ENCODE measurements around the gene PTGES2.
"Not testable (repeated sequence)": the region's sequence is repeated elsewhere in the genome, so short reads cannot be mapped to it uniquely, and the experiment has no call there.

Gene PTGES2

GRCh38 chr9:128118971-128119665 is 8.4 kb downstream of the PTGES2 start:
- no peak for DNase-seq

DNA sequence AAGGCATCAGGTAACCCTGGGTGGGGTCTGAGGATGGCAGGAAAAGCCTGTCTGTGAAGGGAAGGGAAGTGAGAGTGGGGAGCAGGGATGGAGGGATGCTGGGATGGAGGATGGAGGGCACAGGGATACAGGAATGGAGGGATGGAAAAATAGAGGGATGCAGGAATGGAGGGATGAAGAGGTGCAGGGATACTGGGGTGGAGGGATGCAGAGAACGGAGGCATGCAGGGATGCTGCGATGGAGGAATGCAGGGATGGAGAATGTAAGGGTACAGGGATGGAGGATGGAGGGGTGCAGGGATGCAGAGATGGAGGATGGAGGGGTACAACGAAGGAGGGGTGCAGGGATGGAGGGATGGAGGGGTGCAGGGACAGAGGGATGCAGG is 9.1 kb downstream of the PTGES2 start:
- DNase-seq: no peak

- DNase-seq: peak; percentile 70 to 89
These were observed 9.7 kb downstream of the PTGES2 start for GRCh38 chr9:128117613-128118471.

DNA sequence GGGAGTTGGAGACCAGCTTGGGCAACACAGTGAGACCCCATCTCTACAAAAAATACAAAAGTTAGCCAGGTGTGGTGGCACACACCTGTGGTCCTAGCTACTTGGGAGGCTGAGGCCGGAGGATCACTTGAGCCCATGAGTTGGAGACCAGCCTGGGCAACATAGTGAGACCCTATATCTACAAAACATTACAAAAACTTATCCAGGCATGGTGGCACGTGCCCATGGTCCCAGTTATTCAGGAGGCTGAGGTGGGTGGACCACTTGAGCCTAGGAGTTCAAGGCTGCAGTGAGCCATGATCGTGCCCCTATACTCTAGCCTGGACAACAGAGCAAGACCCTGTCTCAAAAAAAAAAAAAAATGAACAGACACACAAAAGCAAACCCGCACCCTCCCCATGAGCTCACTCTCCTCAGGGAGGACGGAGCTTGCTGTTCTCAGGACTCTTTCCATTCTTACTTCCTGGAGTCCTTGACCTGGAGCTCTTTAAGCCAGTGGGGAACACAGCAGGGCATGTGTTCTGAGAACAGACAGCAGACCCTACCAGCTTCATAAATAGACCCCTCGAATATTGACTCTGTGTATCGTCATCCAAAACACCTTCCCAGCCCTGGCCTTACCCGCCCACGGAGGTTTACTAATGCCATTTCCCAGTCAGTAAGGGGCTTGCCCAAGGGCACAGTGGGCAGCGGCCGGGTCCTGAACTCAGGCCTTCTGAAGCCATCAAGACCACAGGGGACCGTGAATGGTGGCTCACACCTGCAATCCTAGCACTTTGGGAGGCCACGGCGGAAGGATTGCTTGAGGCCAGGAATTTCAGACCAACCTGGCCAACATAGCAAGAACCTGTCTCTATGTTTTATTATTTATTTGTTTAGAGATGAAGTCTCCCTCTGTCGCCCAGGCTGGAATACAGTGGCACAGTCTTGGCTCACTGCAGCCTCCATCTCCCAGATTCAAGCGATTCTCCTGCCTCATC is 11.1 kb downstream of the PTGES2 start:
- no peak for DNase-seq

DNA sequence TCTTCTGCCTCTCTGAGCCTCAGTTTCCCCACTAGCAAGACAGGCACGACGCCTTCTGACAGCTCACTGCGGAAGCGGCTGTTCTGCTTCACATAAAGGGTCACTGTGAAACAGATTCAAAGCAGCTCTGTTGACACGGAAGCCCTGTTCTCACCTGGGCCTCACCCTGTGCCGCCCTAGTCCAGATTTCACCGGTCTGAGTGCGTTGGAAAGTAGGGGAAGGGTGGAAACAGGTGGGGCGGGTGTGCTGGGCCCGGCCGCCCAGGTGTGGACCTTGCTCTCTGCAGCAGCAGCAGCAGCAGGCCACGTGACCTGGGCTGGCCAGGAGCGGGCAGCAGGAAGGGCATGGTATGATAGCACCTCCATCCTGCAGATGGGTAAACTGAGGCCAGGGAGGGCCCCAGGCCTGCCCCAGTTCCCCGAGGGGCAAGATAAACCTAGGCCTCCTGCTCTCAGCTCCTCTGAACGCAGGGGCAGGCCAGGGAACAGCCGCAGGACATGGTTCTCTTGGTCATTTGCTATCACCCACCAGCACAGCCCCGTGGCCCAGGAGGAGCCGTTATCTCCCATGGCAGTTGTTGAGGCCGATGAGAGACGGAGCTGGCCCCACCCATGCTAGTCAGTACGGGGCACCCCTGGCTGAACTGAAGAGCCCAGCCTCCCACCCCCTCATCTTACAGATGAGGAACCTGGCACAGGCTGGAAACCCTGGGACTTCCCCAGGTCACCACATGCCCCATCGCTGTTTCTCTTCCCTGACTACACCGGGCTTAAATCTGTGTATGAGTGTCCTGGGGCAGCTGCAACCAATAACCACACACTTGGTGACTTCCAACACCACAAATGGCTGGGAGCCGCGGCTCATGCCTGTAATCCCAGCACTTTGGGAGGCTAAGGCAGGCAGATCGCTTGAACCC is 12.1 kb downstream of the PTGES2 start:
- DNase-seq: no peak

DNA sequence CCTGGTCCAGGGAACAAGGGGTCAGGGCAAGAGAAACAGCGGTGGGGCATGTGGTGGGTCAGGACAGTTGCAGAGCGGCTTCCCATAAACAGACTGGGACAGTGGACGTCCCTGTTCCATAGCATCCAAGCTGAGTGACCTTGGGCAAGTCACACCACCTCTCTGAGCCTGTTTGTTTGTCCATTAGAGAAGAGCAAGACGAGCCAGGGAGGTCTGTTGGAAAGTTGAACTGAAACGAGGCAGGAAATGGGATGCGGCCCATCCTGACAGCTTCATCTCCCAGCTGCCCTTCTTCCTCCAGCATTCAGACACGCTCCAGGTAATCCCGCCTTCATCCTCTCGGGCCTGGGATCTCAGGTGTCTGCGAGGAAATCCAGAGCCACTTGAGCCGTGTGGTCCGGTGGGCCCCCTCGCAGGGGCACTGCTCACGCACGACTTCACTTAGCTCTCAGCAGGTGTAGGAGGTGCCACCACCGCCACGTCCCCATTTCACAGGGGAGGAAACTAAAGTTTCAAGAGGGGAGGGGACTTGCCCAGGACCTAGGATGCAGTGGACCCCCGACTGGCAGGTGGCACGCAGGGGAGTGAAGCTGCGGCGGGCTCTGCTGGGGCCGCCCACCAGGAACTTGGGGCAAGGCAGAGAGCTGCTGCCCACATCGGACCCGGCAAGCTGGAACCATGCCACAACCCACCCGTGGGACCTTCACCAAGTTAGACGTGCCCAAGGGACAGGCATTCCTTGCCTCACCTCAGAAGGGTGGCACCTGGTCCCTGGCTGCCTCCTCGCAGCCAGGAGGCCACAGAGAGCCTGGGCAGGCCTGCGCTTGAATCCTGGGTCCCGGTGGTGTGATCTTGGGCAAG is 13.0 kb downstream of the PTGES2 start:
- no peak for DNase-seq

DNA sequence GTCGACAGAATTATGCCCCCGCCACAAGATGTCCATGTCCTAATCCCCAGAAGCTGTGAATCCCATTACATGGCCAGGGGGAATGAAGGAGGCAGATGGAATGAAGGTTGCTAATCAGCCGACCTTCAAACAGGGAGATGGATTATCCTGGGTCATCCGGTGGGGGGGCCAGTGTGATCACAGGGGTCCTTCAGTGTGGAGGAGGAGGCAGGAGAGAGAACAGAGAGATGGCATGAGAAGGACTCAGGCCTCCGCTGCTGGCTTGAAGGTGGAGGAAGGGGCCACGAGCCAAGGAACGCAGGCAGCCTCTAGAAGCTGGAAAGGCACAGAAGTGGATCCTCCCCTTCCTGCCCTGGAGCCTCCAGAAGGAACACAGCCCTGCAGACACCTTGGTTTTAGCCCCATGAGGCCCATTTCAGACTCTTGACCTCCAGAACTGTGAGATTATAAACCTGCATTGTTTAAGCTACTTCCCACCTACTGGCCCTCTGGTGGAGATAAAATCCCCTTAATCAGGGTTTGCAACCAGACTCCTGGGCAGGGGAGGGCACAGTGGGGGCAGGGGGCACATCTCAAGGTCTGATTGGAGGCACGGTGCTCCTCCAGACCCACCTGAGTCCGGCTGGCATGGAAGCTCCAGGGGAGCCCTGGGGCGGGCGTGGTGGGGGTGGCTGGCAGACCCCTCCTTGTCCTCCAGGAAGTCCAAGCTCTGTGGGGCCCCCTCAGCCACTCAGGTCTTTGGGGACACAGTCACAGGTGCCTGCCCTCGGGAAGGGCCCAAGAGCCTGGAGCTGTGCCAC is 13.8 kb downstream of the PTGES2 start:
- DNase-seq: no peak

- DNase-seq: not testable (repeated sequence)
These were observed 15.8 kb downstream of the PTGES2 start for GRCh38 chr9:128111726-128112125.

GRCh38 chr9:128109050-128109709 is 18.3 kb downstream of the PTGES2 start:
- no peak for DNase-seq

GRCh38 chr9:128108269-128109049 is 19.1 kb downstream of the PTGES2 start:
- DNase-seq: no peak

DNA sequence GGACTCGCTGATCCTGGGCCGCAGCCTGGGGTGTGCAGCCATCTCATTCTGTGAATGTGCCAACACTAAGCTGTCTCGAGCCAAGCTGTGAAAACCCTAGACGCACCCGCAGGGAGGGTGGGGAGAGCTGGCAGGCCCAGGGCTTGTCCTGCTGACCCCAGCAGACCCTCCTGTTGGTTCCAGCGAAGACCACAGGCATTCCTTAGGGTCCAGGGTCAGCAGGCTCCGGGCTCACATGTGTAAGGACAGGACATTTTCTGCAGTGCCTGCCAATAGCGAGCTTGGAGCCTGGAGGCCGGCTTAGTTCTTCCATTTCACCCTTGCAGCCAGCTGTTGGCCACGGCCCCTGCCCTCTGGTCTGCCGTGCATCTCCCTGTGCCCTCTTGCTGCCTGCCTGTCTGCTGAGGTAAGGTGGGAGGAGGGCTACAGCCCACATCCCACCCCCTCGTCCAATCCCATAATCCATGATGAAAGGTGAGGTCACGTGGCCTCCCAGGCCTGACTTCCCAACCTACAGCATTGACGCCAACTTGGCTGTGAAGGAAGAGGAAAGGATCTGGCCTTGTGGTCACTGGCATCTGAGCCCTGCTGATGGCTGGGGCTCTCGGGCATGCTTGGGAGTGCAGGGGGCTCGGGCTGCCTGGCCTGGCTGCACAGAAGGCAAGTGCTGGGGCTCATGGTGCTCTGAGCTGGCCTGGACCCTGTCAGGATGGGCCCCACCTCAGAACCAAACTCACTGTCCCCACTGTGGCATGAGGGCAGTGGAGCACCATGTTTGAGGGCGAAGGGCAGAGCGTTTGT is 19.9 kb downstream of the PTGES2 start:
- DNase-seq: no peak

DNA sequence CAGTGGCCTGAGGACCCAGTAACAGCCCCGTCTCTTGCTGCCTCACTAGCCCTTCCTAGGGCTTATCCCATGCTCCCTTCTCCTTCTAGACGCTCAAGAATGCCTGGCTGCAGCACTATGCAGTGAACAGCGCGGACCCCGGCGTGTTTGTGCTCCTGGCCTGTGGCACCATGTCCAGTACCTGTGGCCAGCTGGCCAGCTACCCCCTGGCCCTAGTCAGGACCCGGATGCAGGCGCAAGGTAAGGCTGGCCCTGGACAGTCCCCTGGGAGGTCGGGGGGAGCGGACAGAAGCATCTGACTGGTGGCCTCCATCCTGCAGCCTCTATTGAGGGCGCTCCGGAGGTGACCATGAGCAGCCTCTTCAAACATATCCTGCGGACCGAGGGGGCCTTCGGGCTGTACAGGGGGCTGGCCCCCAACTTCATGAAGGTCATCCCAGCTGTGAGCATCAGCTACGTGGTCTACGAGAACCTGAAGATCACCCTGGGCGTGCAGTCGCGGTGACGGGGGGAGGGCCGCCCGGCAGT is 20.5 kb downstream of the PTGES2 start:
- DNase-seq: no peak

- DNase-seq: no peak
These were observed 21.2 kb downstream of the PTGES2 start for GRCh38 chr9:128106181-128106939.

DNA sequence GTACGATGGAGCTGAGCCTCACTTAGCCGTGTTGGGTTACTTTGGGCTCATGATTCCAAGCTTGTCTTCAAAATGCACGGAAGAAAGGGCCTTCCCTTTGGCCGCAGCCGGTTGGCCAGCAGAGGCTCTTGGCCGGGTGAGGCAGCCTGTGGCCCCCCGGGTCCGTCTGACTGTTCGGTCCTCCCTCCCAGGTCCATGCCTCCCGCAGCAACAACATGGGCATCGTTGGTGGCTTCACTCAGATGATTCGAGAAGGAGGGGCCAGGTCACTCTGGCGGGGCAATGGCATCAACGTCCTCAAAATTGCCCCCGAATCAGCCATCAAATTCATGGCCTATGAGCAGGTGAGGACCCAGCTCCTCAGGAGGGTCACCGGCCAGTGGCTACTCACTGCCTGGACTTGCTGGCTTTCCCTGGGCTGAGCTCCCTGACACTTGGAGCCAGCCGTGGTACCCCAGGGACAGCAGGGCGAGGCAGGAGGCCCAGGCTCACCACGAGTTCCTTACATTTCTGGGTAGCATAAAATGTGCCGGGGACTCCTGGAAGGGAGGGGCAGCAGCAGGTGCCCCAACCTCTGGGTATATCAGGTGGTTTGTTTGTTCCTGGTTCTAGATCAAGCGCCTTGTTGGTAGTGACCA is 21.9 kb downstream of the PTGES2 start:
- no peak for DNase-seq

DNA sequence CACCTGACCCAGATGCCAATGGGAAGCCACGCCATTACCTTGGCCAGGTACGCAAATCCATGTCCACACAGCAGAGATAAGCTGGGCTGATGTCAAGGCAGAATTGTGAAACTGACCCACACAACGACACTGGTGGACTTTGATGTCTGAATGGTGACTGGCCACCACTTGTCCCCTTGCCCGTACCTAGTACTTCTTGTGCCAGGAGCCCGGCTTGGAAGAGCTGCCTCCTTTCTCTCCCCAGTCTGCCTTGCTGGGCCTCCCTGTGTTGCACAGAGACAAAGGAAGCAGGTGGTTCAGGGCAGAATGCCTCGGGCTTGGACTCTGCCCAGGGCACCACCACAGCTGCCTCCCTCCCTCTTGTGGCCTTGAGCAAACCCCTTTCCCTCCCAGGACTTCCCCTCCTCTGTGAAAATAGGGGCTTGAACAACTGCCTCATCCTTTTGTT is 23.3 kb downstream of the PTGES2 start:
- no peak for DNase-seq

DNA sequence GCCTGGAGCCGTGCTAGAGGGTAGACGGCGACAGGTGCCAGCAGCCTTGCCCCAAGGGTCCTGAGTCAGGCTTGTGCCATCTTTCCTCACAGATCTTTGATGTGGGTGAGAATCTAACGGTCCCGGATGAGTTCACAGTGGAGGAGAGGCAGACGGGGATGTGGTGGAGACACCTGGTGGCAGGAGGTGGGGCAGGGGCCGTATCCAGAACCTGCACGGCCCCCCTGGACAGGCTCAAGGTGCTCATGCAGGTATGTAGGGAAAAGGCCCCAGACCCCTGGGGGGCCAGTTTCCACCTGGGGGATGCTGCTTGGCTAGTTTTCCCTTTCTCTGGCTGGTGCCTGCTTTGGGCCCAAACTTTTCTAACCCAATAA is 24.0 kb downstream of the PTGES2 start:
- no peak for DNase-seq
